IPS-20b (cell line): ENCODE measurements around the gene OXTR.
A peak's percentile ranks its signal among the peaks of the same experiment; 100 is the strongest.

ENCODE experiments used
- H3K27ac ChIP-seq: one replicate; pipeline ENCODE4 v1.5.1; 2013; ENCODE audit warnings: low read length
- H3K27me3 ChIP-seq: 2 replicates; pipeline ENCODE4 v1.6.1; 2013; ENCODE audit warnings: mild to moderate bottlenecking, low read length, inconsistent platforms; ENCODE audit not compliant: insufficient read depth
- H3K36me3 ChIP-seq: 2 replicates; pipeline ENCODE4 v1.6.1; 2013; ENCODE audit warnings: low read depth, mild to moderate bottlenecking, inconsistent platforms, low read length, moderate library complexity; ENCODE audit not compliant: insufficient read depth
- H3K4me1 ChIP-seq: 2 replicates; pipeline ENCODE4 v1.6.1; 2013; ENCODE audit warnings: mild to moderate bottlenecking, control low read depth, inconsistent platforms, low read length, moderate library complexity; ENCODE audit not compliant: insufficient read depth
- H3K4me3 ChIP-seq: 2 replicates; pipeline ENCODE4 v1.5.1; 2013; ENCODE audit warnings: mild to moderate bottlenecking, low read length, inconsistent platforms
- H3K9ac ChIP-seq: 2 replicates; pipeline ENCODE4 v1.6.1; 2013; ENCODE audit warnings: low read depth, mild to moderate bottlenecking, inconsistent platforms, low read length, moderate library complexity
- H3K9me3 ChIP-seq: 2 replicates; pipeline ENCODE4 v1.6.1; 2013; ENCODE audit warnings: mild to moderate bottlenecking, low read depth, low read length, inconsistent platforms; ENCODE audit not compliant: insufficient read depth

The OXTR gene

DNA sequence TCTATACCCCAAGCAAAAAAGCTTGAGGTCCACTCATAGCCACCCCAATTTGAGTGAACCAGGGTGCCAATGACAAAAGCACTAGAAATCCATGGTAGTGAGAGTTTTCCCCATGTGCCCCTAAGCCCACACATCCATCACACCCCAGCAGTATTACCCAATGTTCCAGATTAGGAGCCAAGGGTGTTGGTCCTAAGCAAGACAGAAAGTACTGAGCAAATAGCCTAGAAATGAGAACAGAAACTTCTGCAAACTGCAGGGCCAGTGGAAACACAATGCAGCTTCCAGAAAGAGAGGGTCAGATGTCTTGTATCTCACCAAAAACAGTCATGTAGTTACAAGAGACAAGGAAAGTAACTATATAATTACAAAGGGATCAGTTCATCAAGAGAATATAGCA is 10.9 kb upstream of the OXTR start:
- H3K9ac ChIP-seq, result no peak overlapping the region
- no peak overlapping the region for H3K4me3 ChIP-seq
- no peaks in the 10 kb centered on the region for H3K9me3 ChIP-seq
- no peaks in the 10 kb centered on the region for H3K36me3 ChIP-seq
- H3K4me1 ChIP-seq, result peaks cover 14% of the 10 kb centered on the region; the same call in 1 of the 2 replicates
- no peak overlapping the region for H3K27ac ChIP-seq
- H3K27me3 ChIP-seq, result no peaks in the 10 kb centered on the region

GRCh38 chr3:8778475-8778874 is 9.1 kb upstream of the OXTR start:
- H3K4me1 ChIP-seq, result peaks cover 2% of the 10 kb centered on the region; the same call in 1 of the 2 replicates
- no peak overlapping the region for H3K27ac ChIP-seq
- H3K9me3 ChIP-seq, result no peaks in the 10 kb centered on the region
- no peaks in the 10 kb centered on the region for H3K36me3 ChIP-seq
- H3K27me3 ChIP-seq, result no peaks in the 10 kb centered on the region
- H3K9ac ChIP-seq, result no peak overlapping the region
- no peak overlapping the region for H3K4me3 ChIP-seq

GRCh38 chr3:8777978-8778267 is 8.5 kb upstream of the OXTR start:
- Histone ChIP-seq H3K9ac (no peak overlapping the region), H3K4me3 (no peak overlapping the region), H3K27me3 (no peaks in the 10 kb centered on the region), H3K27ac (no peak overlapping the region), H3K36me3 (no peaks in the 10 kb centered on the region), H3K9me3 (no peaks in the 10 kb centered on the region), H3K4me1 (peaks cover 2% of the 10 kb centered on the region; the same call in 1 of the 2 replicates)

- Histone ChIP-seq H3K27ac (no peak overlapping the region), H3K9ac (no peak overlapping the region), H3K4me1 (peaks cover 2% of the 10 kb centered on the region; the same call in 1 of the 2 replicates), H3K27me3 (no peaks in the 10 kb centered on the region), H3K4me3 (no peak overlapping the region), H3K9me3 (no peaks in the 10 kb centered on the region), H3K36me3 (no peaks in the 10 kb centered on the region)
These were observed 8.0 kb upstream of the OXTR start for GRCh38 chr3:8777201-8777977.

DNA sequence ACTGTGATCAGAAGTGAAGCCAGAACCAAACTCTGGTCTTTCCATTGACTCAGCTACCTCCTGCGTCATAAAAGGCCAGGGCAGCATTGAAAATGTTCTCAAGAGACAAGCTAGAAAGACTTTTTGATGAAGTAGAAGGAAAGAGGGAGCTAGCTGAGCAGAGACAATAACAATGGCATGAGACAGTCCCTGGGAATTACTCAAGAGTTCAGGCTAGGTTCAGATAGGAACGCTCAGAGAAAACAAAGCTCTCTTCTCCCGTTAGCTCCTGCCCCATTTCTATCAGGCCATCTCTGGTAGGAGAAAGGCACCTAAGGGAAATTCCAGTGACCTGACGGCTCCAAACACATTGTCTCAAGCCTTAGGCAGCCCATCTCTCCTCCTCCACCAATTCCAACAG is 7.0 kb upstream of the OXTR start:
- no peaks in the 10 kb centered on the region for H3K9me3 ChIP-seq
- no peak overlapping the region for H3K9ac ChIP-seq
- H3K4me3 ChIP-seq, result no peak overlapping the region
- no peak overlapping the region for H3K27ac ChIP-seq
- peaks cover 9% of the 10 kb centered on the region for H3K4me1 ChIP-seq
- no peaks in the 10 kb centered on the region for H3K27me3 ChIP-seq
- H3K36me3 ChIP-seq, result no peaks in the 10 kb centered on the region

- H3K36me3 ChIP-seq, result no peaks in the 10 kb centered on the region
- H3K9me3 ChIP-seq, result no peaks in the 10 kb centered on the region
- no peak overlapping the region for H3K9ac ChIP-seq
- no peak overlapping the region for H3K4me3 ChIP-seq
- H3K27ac ChIP-seq, result no peak overlapping the region
- peaks cover 17% of the 10 kb centered on the region for H3K4me1 ChIP-seq
- H3K27me3 ChIP-seq, result peaks cover under 1% of the 10 kb centered on the region; the same call in 1 of the 2 replicates
These were observed 6.2 kb upstream of the OXTR start for GRCh38 chr3:8775602-8776001.

- H3K27ac ChIP-seq, result no peak overlapping the region
- no peaks in the 10 kb centered on the region for H3K9me3 ChIP-seq
- peaks cover 4% of the 10 kb centered on the region; the same call in 1 of the 2 replicates for H3K27me3 ChIP-seq
- no peaks in the 10 kb centered on the region for H3K36me3 ChIP-seq
- H3K4me3 ChIP-seq, result no peak overlapping the region
- H3K4me1 ChIP-seq, result peaks cover 21% of the 10 kb centered on the region
- H3K9ac ChIP-seq, result no peak overlapping the region
These were observed 5.8 kb upstream of the OXTR start for GRCh38 chr3:8775181-8775580.

GRCh38 chr3:8773941-8774542 is 4.6 kb upstream of the OXTR start:
- H3K4me1 ChIP-seq, result peaks cover 28% of the 10 kb centered on the region

GRCh38 chr3:8768364-8769087 is 887 bp downstream of the OXTR start:
- Histone ChIP-seq H3K9me3 (no peaks in the 10 kb centered on the region), H3K4me1 (peaks cover 25% of the 10 kb centered on the region), H3K4me3 (peak overlapping the region; percentile 65; the same call in 1 of the 2 replicates), H3K27ac (no peak overlapping the region), H3K27me3 (peaks cover 68% of the 10 kb centered on the region), H3K36me3 (no peaks in the 10 kb centered on the region), H3K9ac (no peak overlapping the region)

More at GRCh38 chr3:8773941-8774542, 4.6 kb upstream of the OXTR start:
- Histone ChIP-seq H3K27ac (no peak overlapping the region), H3K4me3 (no peak overlapping the region), H3K27me3 (peaks cover 16% of the 10 kb centered on the region), H3K36me3 (no peaks in the 10 kb centered on the region), H3K9me3 (no peaks in the 10 kb centered on the region), H3K9ac (no peak overlapping the region)

DNA sequence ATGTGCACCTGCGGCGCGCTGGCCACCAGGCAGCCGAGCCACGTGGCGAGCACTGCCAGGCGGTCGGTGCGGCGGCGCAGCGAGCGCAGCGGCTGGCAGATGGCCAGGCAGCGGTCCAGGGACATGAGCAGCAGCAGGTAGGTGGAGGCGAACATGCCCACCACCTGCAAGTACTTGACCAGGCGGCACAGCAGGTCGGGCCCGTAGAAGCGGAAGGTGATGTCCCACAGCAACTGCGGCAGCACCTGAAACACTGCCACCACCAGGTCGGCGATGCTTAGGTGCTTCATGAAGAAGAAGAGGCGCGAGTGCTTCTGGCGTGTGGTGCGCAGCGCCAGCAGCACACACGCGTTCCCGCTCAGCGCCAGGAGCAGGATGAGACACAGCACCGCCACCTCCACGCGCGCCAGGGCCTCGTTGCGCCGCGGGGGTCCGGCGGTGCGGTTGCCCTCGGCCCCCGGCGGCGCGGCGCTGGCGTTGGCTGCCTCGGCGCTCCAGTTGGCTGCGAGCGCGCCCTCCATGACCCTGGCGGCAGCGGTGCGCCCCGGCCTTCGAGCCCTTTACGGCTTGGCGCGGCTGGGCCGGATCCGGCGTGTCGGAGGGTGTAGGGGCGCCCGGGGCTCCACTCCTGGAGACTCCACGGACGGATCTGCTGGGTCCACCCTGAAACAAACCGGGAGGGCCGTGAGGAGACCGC is 1.6 kb downstream of the OXTR start:
- Histone ChIP-seq H3K27ac (no peak overlapping the region), H3K9ac (no peak overlapping the region), H3K4me3 (peak overlapping the region; percentile 65; the same call in 1 of the 2 replicates)

GRCh38 chr3:8767256-8767666 is 2.2 kb downstream of the OXTR start:
- H3K36me3 ChIP-seq, result no peaks in the 10 kb centered on the region
- no peak overlapping the region for H3K27ac ChIP-seq
- H3K4me3 ChIP-seq, result peak overlapping the region; percentile 65; the same call in 1 of the 2 replicates
- H3K9me3 ChIP-seq, result no peaks in the 10 kb centered on the region
- H3K27me3 ChIP-seq, result peaks cover 68% of the 10 kb centered on the region
- H3K9ac ChIP-seq, result no peak overlapping the region
- H3K4me1 ChIP-seq, result peaks cover 25% of the 10 kb centered on the region

More for the DNA sequence above, 1.6 kb downstream of the OXTR start:
- no peaks in the 10 kb centered on the region for H3K36me3 ChIP-seq
- peaks cover 68% of the 10 kb centered on the region for H3K27me3 ChIP-seq
- peaks cover 25% of the 10 kb centered on the region for H3K4me1 ChIP-seq
- H3K9me3 ChIP-seq, result no peaks in the 10 kb centered on the region
